ENCODE results near the gene DNAH14.

The DNAH14 gene

GRCh38 chr1:225341642-225342041, 412.2 kb downstream of the DNAH14 start:
- Histone ChIP-seq H3K36me3 (ENCODE audit: control insufficient read depth, insufficient read depth, low read length) (no peaks in the 10 kb centered on the region), H3K4me3 (ENCODE audit: low read depth, low read length) (no peak overlapping the region), H3K9me3 (ENCODE audit: control insufficient read depth, insufficient read depth, low read depth, low read length) (no peaks in the 10 kb centered on the region), H3K27me3 (ENCODE audit: control insufficient read depth, insufficient read depth, low read length) (no peaks in the 10 kb centered on the region), H3K4me1 (ENCODE audit: control insufficient read depth, insufficient read depth, low read length) (no peaks in the 10 kb centered on the region), H3K9ac (ENCODE audit: low read length) (no peak overlapping the region), H3K27ac (ENCODE audit: low read depth, low read length) (no peak overlapping the region)

- Histone ChIP-seq H3K4me1 (ENCODE audit: control insufficient read depth, insufficient read depth, low read length) (no peaks in the 10 kb centered on the region), H3K9ac (ENCODE audit: low read length) (no peak overlapping the region), H3K4me3 (ENCODE audit: low read depth, low read length) (no peak overlapping the region), H3K27me3 (ENCODE audit: control insufficient read depth, insufficient read depth, low read length) (no peaks in the 10 kb centered on the region), H3K27ac (ENCODE audit: low read depth, low read length) (no peak overlapping the region), H3K36me3 (ENCODE audit: control insufficient read depth, insufficient read depth, low read length) (no peaks in the 10 kb centered on the region), H3K9me3 (ENCODE audit: control insufficient read depth, insufficient read depth, low read depth, low read length) (no peaks in the 10 kb centered on the region)
Measured at GRCh38 chr1:225342695-225343094, 413.2 kb downstream of the DNAH14 start.

- no peak overlapping the region for H3K4me3 ChIP-seq (ENCODE audit: low read depth, low read length)
- no peak overlapping the region for H3K9ac ChIP-seq (ENCODE audit: low read length)
- H3K36me3 ChIP-seq (ENCODE audit: control insufficient read depth, insufficient read depth, low read length) = no peaks in the 10 kb centered on the region
- no peaks in the 10 kb centered on the region for H3K4me1 ChIP-seq (ENCODE audit: control insufficient read depth, insufficient read depth, low read length)
- no peak overlapping the region for H3K27ac ChIP-seq (ENCODE audit: low read depth, low read length)
- H3K9me3 ChIP-seq (ENCODE audit: control insufficient read depth, insufficient read depth, low read depth, low read length) = no peaks in the 10 kb centered on the region
- no peaks in the 10 kb centered on the region for H3K27me3 ChIP-seq (ENCODE audit: control insufficient read depth, insufficient read depth, low read length)
Measured at GRCh38 chr1:225343618-225344017, 414.1 kb downstream of the DNAH14 start.

GRCh38 chr1:225347123-225347683, 417.7 kb downstream of the DNAH14 start:
- H3K27ac ChIP-seq (ENCODE audit: low read depth, low read length) = no peak overlapping the region

GRCh38 chr1:225348400-225348799, 418.9 kb downstream of the DNAH14 start:
- Histone ChIP-seq H3K27ac (ENCODE audit: low read depth, low read length) (no peak overlapping the region), H3K4me3 (ENCODE audit: low read depth, low read length) (no peak overlapping the region), H3K36me3 (ENCODE audit: control insufficient read depth, insufficient read depth, low read length) (no peaks in the 10 kb centered on the region), H3K9me3 (ENCODE audit: control insufficient read depth, insufficient read depth, low read depth, low read length) (no peaks in the 10 kb centered on the region), H3K27me3 (ENCODE audit: control insufficient read depth, insufficient read depth, low read length) (no peaks in the 10 kb centered on the region), H3K4me1 (ENCODE audit: control insufficient read depth, insufficient read depth, low read length) (no peaks in the 10 kb centered on the region), H3K9ac (ENCODE audit: low read length) (no peak overlapping the region)

More at GRCh38 chr1:225347123-225347683, 417.7 kb downstream of the DNAH14 start:
- Histone ChIP-seq H3K4me3 (ENCODE audit: low read depth, low read length) (no peak overlapping the region), H3K9ac (ENCODE audit: low read length) (no peak overlapping the region), H3K4me1 (ENCODE audit: control insufficient read depth, insufficient read depth, low read length) (no peaks in the 10 kb centered on the region), H3K36me3 (ENCODE audit: control insufficient read depth, insufficient read depth, low read length) (no peaks in the 10 kb centered on the region), H3K9me3 (ENCODE audit: control insufficient read depth, insufficient read depth, low read depth, low read length) (no peaks in the 10 kb centered on the region), H3K27me3 (ENCODE audit: control insufficient read depth, insufficient read depth, low read length) (no peaks in the 10 kb centered on the region)

- H3K9ac ChIP-seq (ENCODE audit: low read length) = no peak overlapping the region
- H3K27ac ChIP-seq (ENCODE audit: low read depth, low read length) = no peak overlapping the region
- H3K36me3 ChIP-seq (ENCODE audit: control insufficient read depth, insufficient read depth, low read length) = no peaks in the 10 kb centered on the region
- no peaks in the 10 kb centered on the region for H3K9me3 ChIP-seq (ENCODE audit: control insufficient read depth, insufficient read depth, low read depth, low read length)
- no peak overlapping the region for H3K4me3 ChIP-seq (ENCODE audit: low read depth, low read length)
- no peaks in the 10 kb centered on the region for H3K27me3 ChIP-seq (ENCODE audit: control insufficient read depth, insufficient read depth, low read length)
- H3K4me1 ChIP-seq (ENCODE audit: control insufficient read depth, insufficient read depth, low read length) = no peaks in the 10 kb centered on the region
Measured at GRCh38 chr1:225349826-225350225, 420.4 kb downstream of the DNAH14 start.

GRCh38 chr1:225350872-225351271, 421.4 kb downstream of the DNAH14 start:
- Histone ChIP-seq H3K4me1 (ENCODE audit: control insufficient read depth, insufficient read depth, low read length) (no peaks in the 10 kb centered on the region), H3K36me3 (ENCODE audit: control insufficient read depth, insufficient read depth, low read length) (no peaks in the 10 kb centered on the region), H3K9me3 (ENCODE audit: control insufficient read depth, insufficient read depth, low read depth, low read length) (no peaks in the 10 kb centered on the region), H3K27ac (ENCODE audit: low read depth, low read length) (no peak overlapping the region), H3K9ac (ENCODE audit: low read length) (no peak overlapping the region), H3K4me3 (ENCODE audit: low read depth, low read length) (no peak overlapping the region), H3K27me3 (ENCODE audit: control insufficient read depth, insufficient read depth, low read length) (no peaks in the 10 kb centered on the region)

GRCh38 chr1:225354906-225355305, 425.4 kb downstream of the DNAH14 start:
- Histone ChIP-seq H3K9ac (ENCODE audit: low read length) (no peak overlapping the region), H3K9me3 (ENCODE audit: control insufficient read depth, insufficient read depth, low read depth, low read length) (no peaks in the 10 kb centered on the region), H3K4me3 (ENCODE audit: low read depth, low read length) (no peak overlapping the region), H3K36me3 (ENCODE audit: control insufficient read depth, insufficient read depth, low read length) (no peaks in the 10 kb centered on the region), H3K4me1 (ENCODE audit: control insufficient read depth, insufficient read depth, low read length) (no peaks in the 10 kb centered on the region), H3K27ac (ENCODE audit: low read depth, low read length) (no peak overlapping the region), H3K27me3 (ENCODE audit: control insufficient read depth, insufficient read depth, low read length) (no peaks in the 10 kb centered on the region)

- Histone ChIP-seq H3K9me3 (ENCODE audit: control insufficient read depth, insufficient read depth, low read depth, low read length) (no peaks in the 10 kb centered on the region), H3K4me3 (ENCODE audit: low read depth, low read length) (no peak overlapping the region)
Measured at GRCh38 chr1:225355863-225356262, 426.4 kb downstream of the DNAH14 start.

GRCh38 chr1:225360119-225360518, 430.6 kb downstream of the DNAH14 start:
- no peaks in the 10 kb centered on the region for H3K9me3 ChIP-seq (ENCODE audit: control insufficient read depth, insufficient read depth, low read depth, low read length)

More at GRCh38 chr1:225355863-225356262, 426.4 kb downstream of the DNAH14 start:
- Histone ChIP-seq H3K9ac (ENCODE audit: low read length) (no peak overlapping the region), H3K27ac (ENCODE audit: low read depth, low read length) (no peak overlapping the region), H3K36me3 (ENCODE audit: control insufficient read depth, insufficient read depth, low read length) (no peaks in the 10 kb centered on the region), H3K4me1 (ENCODE audit: control insufficient read depth, insufficient read depth, low read length) (no peaks in the 10 kb centered on the region), H3K27me3 (ENCODE audit: control insufficient read depth, insufficient read depth, low read length) (no peaks in the 10 kb centered on the region)

GRCh38 chr1:225361176-225361575, 431.7 kb downstream of the DNAH14 start:
- H3K9ac ChIP-seq (ENCODE audit: low read length) = no peak overlapping the region
- no peak overlapping the region for H3K4me3 ChIP-seq (ENCODE audit: low read depth, low read length)
- H3K27ac ChIP-seq (ENCODE audit: low read depth, low read length) = no peak overlapping the region
- no peaks in the 10 kb centered on the region for H3K36me3 ChIP-seq (ENCODE audit: control insufficient read depth, insufficient read depth, low read length)
- peaks cover 2% of the 10 kb centered on the region; the same call in 1 of the 2 replicates for H3K4me1 ChIP-seq (ENCODE audit: control insufficient read depth, insufficient read depth, low read length)
- H3K27me3 ChIP-seq (ENCODE audit: control insufficient read depth, insufficient read depth, low read length) = peaks cover 15% of the 10 kb centered on the region
- no peaks in the 10 kb centered on the region for H3K9me3 ChIP-seq (ENCODE audit: control insufficient read depth, insufficient read depth, low read depth, low read length)

More at GRCh38 chr1:225360119-225360518, 430.6 kb downstream of the DNAH14 start:
- Histone ChIP-seq H3K9ac (ENCODE audit: low read length) (no peak overlapping the region), H3K4me1 (ENCODE audit: control insufficient read depth, insufficient read depth, low read length) (no peaks in the 10 kb centered on the region), H3K36me3 (ENCODE audit: control insufficient read depth, insufficient read depth, low read length) (no peaks in the 10 kb centered on the region), H3K27ac (ENCODE audit: low read depth, low read length) (no peak overlapping the region), H3K27me3 (ENCODE audit: control insufficient read depth, insufficient read depth, low read length) (peaks cover 5% of the 10 kb centered on the region; the same call in 1 of the 2 replicates), H3K4me3 (ENCODE audit: low read depth, low read length) (no peak overlapping the region)

Data from HUES6 (cell line).